ENCODE measurements around the gene AIFM3. TPM values are rescaled to one million over a fixed set of nuclear protein-coding genes. Genes with fewer than 3 reads are reported as not detected.

The AIFM3 gene
- total and polyA plus RNA-seq, 2 donors (not counting 3 experiments of a cell fraction or from before 2014, with no cell fraction given): 0.15 TPM; not detected in 1

DNA sequence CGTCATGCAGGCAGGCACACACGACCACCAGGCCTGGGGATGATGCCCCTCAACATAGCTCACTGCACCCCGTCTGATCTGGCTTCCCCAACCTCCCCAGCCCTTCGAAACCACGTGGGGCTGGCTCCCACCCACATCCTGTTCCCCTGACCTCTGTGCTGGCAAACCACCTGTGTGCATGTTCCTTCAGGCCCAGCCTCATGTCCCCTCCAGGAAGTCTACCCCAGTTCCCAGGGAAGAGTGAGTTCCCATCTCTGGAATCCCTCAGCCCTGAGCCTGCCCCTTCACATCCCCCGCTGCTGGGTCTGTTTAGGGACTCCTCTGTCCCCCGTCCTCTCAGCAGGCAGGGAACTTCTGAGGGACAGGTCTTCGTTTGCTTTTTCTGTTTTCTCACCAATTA is 58.2 kb downstream of the AIFM3 start:
- Histone ChIP-seq H3K4me3 (replicated peaks in 1 of 3; ENCODE audit: insufficient read depth in 1 of 3, low read depth in 1 of 3, low read length in 3 of 3) (no peak overlapping the region), H3K27me3 (ENCODE audit: control insufficient read depth in 2 of 2, insufficient read depth in 2 of 2, low read length in 2 of 2) (no peaks in the 10 kb centered on the region), H3K79me2 (ENCODE audit: control insufficient read depth, insufficient read depth, low read length) (no peaks in the 10 kb centered on the region), H3K9ac (replicated peaks; ENCODE audit: extremely low read depth, insufficient read depth, low read length) (no peak overlapping the region), H3K36me3 (ENCODE audit: control insufficient read depth in 2 of 2, extremely low read depth in 1 of 2, insufficient read depth in 2 of 2, low read length in 2 of 2) (no peaks in the 10 kb centered on the region), H3K9me1 (replicated peaks; ENCODE audit: control insufficient read depth, extremely low read depth, insufficient read depth, low read length) (no peaks in the 10 kb centered on the region), H3K4me1 (ENCODE audit: control insufficient read depth, extremely low read depth, insufficient read depth, low read length) (no peaks in the 10 kb centered on the region), H4K20me1 (replicated peaks; ENCODE audit: control insufficient read depth, extremely low read depth, insufficient read depth, low read length) (no peaks in the 10 kb centered on the region), H3K9me3 (replicated peaks; ENCODE audit: control insufficient read depth, insufficient read depth, low read length) (no peaks in the 10 kb centered on the region), H3K27ac (ENCODE audit: insufficient read depth, low read depth, low read length) (no peak overlapping the region), H2AFZ (ENCODE audit: low read depth, low read length) (no peak overlapping the region), H3K4me2 (ENCODE audit: insufficient read depth, low read length) (no peak overlapping the region)
- intact Hi-C loops (cut with micrococcal nuclease) (no loop called here), dilution Hi-C loops (cut with MboI; ENCODE audit: extremely low pct_ligation_motif_present, low sequenced_read_pairs) (no loop called here)
- FAIRE-seq: no peak
- ChIA-PET POLR2A (no interaction called here), CTCF (no interaction called here)
- no TSS peak for BruUV-seq (replicated peaks)
- no peak for DNase-seq (ENCODE audit: low read depth, low spot score)
- TF ChIP-seq JUN (IDR thresholded peaks at IDR 0.05; ENCODE audit: borderline replicate concordance, insufficient read depth, insufficient read length, low read depth) (no peak), EZH2 (IDR thresholded peaks at IDR 0.05; ENCODE audit: borderline replicate concordance, low read depth, low read length, severe bottlenecking) (no peak), GATA2 (IDR thresholded peaks at IDR 0.05; ENCODE audit: insufficient read depth, insufficient read length, low read depth, low read length) (no peak), POLR2A (IDR thresholded peaks at IDR 0.05; ENCODE audit: low read depth, low read length) (no peak), POLR2AphosphoS5 (IDR thresholded peaks at IDR 0.05; ENCODE audit: insufficient read depth, low read depth, low read length) (no peak), MYC (IDR thresholded peaks at IDR 0.05; ENCODE audit: low read depth, low read length) (no peak), FOS (IDR thresholded peaks at IDR 0.05; ENCODE audit: borderline replicate concordance, insufficient read depth, low read length) (no peak)
- TF ChIP-seq, protein P1, sequence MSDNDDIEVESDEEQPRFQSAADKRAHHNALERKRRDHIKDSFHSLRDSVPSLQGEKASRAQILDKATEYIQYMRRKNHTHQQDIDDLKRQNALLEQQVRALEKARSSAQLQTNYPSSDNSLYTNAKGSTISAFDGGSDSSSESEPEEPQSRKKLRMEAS (IDR thresholded peaks at IDR 0.05; ENCODE audit: insufficient read depth, insufficient read length): no peak
- TF ChIP-seq, protein P2, sequence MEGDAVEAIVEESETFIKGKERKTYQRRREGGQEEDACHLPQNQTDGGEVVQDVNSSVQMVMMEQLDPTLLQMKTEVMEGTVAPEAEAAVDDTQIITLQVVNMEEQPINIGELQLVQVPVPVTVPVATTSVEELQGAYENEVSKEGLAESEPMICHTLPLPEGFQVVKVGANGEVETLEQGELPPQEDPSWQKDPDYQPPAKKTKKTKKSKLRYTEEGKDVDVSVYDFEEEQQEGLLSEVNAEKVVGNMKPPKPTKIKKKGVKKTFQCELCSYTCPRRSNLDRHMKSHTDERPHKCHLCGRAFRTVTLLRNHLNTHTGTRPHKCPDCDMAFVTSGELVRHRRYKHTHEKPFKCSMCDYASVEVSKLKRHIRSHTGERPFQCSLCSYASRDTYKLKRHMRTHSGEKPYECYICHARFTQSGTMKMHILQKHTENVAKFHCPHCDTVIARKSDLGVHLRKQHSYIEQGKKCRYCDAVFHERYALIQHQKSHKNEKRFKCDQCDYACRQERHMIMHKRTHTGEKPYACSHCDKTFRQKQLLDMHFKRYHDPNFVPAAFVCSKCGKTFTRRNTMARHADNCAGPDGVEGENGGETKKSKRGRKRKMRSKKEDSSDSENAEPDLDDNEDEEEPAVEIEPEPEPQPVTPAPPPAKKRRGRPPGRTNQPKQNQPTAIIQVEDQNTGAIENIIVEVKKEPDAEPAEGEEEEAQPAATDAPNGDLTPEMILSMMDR (IDR thresholded peaks at IDR 0.05; ENCODE audit: extremely low read depth in 1 of 2, insufficient read depth in 1 of 2, low read depth in 1 of 2, low read length in 2 of 2): no peak

Data from endothelial cell of umbilical vein (primary cell).